Astrocyte (in vitro differentiated cells and primary cell): ENCODE data around the gene DCLK1.

Experiments
- EZH2 ChIP-seq: IDR thresholded peaks from 2 replicates; pipeline ENCODE4 v1.6.1; 2012; ENCODE audit warnings: mild to moderate bottlenecking, low read length, inconsistent platforms; ENCODE audit not compliant: insufficient read depth
- TF ChIP-seq, protein P1 (sequence below): IDR thresholded peaks from 2 replicates; pipeline ENCODE4 v1.5.1; 2011; ENCODE audit warnings: low read depth, mild to moderate bottlenecking, inconsistent platforms, low read length, moderate library complexity; ENCODE audit not compliant: insufficient read depth

DNA sequence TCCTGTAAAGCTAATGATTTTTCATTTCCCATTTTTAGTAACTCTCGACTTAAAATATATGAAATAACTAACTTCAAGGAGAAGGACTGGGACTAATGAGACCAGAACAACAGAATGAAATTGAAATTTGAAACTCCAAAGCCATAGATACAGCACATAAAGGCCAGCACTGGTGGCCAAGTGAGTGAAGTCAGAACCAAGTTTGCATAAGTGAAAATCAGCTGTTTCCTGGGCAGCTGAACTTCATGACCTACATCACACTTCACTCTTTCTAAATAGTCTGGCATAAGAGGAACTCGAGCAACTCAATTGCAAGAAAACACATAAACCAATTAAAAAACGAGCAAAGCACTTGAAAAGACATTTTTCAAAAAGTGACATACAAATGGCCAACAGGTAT is 84.5 kb downstream of the DCLK1 start:
- TF ChIP-seq, protein P1, sequence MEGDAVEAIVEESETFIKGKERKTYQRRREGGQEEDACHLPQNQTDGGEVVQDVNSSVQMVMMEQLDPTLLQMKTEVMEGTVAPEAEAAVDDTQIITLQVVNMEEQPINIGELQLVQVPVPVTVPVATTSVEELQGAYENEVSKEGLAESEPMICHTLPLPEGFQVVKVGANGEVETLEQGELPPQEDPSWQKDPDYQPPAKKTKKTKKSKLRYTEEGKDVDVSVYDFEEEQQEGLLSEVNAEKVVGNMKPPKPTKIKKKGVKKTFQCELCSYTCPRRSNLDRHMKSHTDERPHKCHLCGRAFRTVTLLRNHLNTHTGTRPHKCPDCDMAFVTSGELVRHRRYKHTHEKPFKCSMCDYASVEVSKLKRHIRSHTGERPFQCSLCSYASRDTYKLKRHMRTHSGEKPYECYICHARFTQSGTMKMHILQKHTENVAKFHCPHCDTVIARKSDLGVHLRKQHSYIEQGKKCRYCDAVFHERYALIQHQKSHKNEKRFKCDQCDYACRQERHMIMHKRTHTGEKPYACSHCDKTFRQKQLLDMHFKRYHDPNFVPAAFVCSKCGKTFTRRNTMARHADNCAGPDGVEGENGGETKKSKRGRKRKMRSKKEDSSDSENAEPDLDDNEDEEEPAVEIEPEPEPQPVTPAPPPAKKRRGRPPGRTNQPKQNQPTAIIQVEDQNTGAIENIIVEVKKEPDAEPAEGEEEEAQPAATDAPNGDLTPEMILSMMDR = no peak
- TF ChIP-seq EZH2 = no peak
